ENCODE results near the gene GSDME.
"Not testable (repeated sequence)": the region's sequence is repeated elsewhere in the genome, so short reads cannot be mapped to it uniquely, and the experiment has no call there.

The GSDME gene

DNA sequence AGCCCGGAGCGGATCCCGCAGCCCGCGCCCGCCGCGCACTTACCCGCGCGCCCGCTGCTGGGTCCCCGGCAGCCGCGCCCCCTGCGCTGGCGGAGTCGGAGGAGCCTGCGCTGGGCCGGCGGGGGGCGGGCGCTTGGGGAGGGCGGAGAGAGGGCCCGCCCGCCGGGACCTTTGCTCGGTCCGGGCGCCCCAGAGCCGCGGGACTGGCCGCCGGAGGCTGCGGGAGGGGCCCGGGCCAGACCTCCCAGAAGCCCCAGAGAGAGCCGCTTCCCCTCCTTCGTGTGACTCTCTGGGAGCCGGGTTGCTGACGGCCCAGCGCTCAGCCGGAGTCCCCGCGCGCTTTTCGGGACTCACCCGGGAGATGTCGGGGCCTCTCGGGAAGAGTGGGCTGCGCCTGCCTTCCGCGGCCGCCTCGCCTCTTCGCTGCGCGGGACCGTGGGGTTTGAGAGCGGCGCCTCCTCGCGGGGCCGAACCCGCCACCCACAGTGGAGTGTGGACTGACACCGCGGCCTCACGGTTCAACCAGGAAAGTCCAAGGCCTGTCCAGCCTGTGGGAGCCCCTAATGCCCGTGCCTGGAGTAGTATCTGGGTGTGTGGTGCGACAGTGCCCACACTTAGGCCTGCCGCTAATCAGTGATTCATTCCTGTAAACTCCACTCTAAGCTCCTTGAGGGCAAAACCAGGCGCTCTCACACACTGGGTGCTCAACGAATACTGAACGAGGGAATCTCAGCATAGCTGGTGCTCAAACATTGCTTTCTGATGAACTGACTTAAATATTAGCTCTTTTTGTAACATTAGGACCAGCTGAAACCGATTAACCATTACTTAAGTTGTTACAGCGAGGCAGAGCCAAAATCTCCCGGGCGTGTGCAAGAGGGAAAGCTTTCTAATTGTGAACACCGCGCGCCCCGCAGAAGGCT, at the start of gene GSDME:
Gene GSDME, minus strand, starts transcription at position 112 of the 923 bp plus-strand sequence. CDS start 7,690 bp downstream, outside the sequence.
- DNase-seq = peak; percentile 26 to 90 (median 61)
- intact Hi-C loops (cut with DNase I) = loop anchor here (2.0 kb wide), 1 partner anchor 223 kb away; the partner anchor contains the start of gene OSBPL3

- no peak for DNase-seq
- intact Hi-C loops (cut with DNase I) = no loop called here
These were observed 45.0 kb upstream of the GSDME start for GRCh38 chr7:24802300-24802699.

- DNase-seq = no peak
- intact Hi-C loops (cut with DNase I) = no loop called here
These were observed 44.6 kb upstream of the GSDME start for GRCh38 chr7:24801883-24802282.

GRCh38 chr7:24800667-24801066, 43.4 kb upstream of the GSDME start:
- intact Hi-C loops (cut with DNase I) = no loop called here
- DNase-seq = no peak

DNA sequence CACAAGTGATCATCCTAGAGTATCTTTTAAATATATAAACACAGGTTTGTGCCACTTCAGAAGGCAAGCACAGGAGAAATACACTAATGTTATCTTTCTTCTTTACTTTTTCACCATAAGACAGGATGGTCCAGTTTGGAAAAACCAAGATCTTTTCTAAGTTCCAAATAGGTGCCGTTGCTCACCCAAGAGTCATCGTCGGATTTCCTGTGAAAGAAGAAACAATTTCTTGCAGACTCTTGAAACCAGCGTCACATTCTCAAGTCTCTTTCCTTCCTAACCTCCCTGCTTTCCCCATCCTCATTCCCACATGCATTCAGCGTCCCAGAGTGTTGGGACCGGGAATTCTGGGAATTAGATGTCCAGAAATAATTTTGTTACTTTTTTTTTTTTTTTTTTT, 42.8 kb upstream of the GSDME start:
- intact Hi-C loops (cut with DNase I) = no loop called here
- no peak for DNase-seq

DNA sequence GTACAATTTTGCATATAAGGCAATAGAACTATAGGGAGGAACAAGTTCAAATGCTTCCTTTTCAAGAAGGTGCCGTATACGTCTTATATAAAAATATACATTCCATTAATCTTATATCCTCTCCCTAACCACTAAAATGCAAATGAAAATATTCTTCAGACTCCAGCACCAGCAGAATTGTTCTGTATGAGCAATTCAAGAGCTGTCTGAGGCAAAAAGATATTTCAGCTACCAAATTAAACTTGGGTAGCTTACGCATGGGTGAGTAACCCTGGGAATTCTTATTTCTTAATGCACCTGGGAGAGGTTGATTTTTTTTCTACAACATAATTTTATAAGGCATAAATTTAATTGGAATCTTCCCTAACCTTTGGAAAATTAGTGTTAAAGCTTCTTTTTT, 42.2 kb upstream of the GSDME start:
- DNase-seq = no peak
- intact Hi-C loops (cut with DNase I) = no loop called here

DNA sequence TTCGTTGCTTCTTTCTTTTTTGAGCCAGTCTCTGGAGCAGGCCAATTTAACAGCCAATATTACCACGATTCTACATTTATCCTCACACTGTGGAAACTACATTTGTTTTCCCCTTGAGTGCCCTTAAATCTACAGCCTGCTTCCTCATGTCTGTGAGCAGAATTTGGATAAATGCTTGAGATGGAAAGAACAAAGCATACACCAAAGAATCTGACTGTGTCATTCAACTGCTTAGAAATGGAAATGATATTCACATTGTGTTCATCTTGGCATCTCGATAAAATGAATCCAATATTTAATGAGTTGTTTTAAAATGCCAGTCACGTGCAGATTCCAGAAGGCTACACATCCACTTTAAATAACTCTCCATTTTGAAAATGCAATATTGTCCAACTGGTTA, 41.0 kb upstream of the GSDME start:
- no peak for DNase-seq

DNA sequence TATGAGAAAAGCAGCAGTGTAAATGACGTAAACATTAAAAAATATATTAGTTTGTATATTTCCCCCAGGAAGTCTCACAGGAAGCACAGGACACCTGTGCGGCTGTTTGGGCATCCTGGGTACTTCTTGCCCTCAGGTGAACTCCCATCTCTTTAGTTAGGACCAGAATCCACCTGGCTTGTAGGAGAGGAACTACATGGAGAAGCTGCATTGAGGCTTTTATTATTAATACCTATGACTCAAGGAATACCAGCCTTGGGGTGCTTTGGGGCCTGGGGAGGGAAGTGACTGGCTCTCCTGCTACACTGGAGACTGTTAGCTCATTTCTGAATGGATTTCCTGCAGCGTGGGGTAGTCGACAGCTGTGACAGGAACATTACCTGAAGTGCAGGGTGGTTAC, 40.0 kb upstream of the GSDME start:
- DNase-seq = no peak
- intact Hi-C loops (cut with DNase I) = no loop called here

More for the DNA sequence above, 41.0 kb upstream of the GSDME start:
- intact Hi-C loops (cut with DNase I) = no loop called here

GRCh38 chr7:24795407-24795767, 38.1 kb upstream of the GSDME start:
- intact Hi-C loops (cut with DNase I) = no loop called here
- no peak for DNase-seq

- intact Hi-C loops (cut with DNase I); DNase-seq: not testable (repeated sequence)
These were observed 37.6 kb upstream of the GSDME start for GRCh38 chr7:24794751-24795406.

DNA sequence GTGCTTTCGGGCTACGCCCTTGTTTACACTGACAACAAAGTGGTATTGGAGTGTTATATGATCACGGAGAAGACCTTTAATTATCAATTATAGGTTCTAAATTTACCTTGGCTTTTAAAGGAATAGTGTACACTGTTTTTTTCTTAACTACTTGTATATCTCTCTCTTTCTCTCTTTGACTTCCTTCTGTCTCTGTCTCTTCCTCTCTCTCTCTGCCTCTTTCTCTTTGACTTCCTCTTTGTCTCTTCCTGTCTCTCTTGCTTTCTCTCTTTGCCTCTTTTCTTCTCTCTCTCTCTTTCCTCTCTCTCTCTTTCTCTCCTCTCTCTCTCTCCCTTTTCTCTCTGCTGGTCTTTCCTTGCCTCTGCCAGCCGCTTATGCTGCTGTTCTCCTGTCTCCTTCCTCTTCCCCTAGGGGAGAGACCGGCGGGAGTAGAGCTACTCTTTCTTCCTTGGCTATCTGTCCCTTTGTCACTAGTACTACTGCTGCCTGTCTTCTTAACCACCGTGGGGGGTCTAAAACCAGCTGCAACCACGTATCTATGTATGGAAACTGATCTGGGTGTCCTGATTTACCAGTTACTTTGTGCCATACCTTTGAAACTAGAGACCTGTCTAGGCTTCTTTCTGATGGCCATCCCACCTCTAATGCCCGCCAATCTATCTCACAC, 36.9 kb upstream of the GSDME start:
- intact Hi-C loops (cut with DNase I) = no loop called here

GRCh38 chr7:24788961-24789576, 31.8 kb upstream of the GSDME start:
- DNase-seq = no peak
- intact Hi-C loops (cut with DNase I) = no loop called here

More for the DNA sequence above, 36.9 kb upstream of the GSDME start:
- no peak for DNase-seq

DNA sequence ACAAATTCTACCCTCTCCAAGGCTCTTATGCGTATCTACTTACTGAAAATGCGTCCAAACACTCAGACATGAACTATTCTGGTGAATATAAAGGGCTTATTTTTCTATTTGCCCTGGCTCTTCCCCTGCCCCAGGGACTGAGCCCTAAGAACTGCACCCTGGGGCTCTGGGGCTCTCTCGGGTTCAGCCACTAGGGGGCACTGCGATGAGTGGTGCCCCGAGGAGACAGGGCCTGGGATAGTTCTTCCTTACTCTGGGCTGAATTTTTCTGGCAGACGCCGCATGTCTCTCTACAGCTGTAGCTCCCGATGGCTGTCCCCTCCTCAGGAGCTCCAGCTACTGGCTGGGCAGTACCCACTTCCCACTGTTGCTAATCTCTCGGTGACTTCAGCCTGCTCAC, 30.8 kb upstream of the GSDME start:
- intact Hi-C loops (cut with DNase I) = no loop called here
- DNase-seq = no peak

DNA sequence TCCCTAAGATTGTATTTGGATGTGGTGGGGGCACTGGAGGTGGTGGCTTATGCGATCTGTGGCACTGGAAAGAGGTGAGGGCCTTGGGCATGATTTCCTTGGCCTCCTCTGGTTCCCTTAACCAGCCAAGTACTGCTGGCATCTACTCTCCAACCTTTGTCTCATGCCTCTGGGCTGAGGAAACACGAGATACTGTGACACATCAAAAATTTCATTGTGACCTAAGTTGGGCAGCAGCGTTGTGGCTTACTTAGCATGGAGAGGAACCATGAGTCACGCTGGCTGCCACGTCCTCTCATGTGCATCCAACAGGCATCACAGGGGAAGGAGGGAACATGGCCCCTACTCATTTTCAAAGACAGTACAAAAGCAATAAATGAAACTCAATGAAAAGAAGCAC, 29.7 kb upstream of the GSDME start:
- peak in 1 of 10 donors; percentile 82 for DNase-seq
- intact Hi-C loops (cut with DNase I) = no loop called here

DNA sequence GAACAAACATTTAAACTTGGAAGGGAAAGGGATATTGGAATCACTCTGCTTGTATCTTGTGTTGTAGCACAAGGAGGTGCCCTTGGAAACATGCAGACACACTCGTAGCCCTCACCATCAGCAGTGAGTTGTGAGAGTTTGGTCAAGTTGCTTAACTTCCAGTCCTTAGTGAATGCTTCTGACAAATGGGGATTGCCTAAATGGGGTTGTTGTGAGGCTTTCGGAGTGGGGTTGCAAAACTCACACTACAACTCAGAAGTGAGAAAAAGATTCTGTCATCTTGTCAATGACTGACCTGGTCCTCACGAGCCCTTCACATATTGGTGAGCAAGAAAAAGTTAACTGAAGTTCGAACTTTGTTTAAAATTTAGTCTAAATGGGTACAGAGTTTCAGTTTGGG, 29.0 kb upstream of the GSDME start:
- DNase-seq = no peak
- intact Hi-C loops (cut with DNase I) = no loop called here

- intact Hi-C loops (cut with DNase I) = no loop called here
- no peak for DNase-seq
These were observed 27.0 kb upstream of the GSDME start for GRCh38 chr7:24784277-24784676.

DNA sequence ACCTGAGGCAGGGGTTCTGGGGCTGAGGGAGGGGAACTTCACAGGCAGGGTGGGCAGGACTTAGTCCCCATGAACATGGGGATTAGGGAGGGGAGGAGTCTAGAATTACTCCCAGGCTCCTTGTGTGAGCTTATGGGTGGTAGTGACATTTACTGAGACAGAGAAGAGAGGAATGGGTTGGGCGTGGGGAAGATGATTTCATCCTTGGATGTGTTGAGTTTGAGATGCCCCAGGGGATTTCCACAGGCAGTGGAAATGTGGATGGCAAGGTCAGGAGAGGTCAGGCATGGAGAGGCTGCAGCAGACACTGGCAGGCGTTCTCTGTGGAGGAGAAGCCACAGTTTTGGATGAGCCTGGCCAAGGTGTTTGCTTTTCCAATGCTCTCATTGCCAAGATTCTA, 26.4 kb upstream of the GSDME start:
- intact Hi-C loops (cut with DNase I) = no loop called here

GRCh38 chr7:24781106-24781505, 23.8 kb upstream of the GSDME start:
- DNase-seq = no peak
- intact Hi-C loops (cut with DNase I) = no loop called here

More for the DNA sequence above, 26.4 kb upstream of the GSDME start:
- DNase-seq = no peak

DNA sequence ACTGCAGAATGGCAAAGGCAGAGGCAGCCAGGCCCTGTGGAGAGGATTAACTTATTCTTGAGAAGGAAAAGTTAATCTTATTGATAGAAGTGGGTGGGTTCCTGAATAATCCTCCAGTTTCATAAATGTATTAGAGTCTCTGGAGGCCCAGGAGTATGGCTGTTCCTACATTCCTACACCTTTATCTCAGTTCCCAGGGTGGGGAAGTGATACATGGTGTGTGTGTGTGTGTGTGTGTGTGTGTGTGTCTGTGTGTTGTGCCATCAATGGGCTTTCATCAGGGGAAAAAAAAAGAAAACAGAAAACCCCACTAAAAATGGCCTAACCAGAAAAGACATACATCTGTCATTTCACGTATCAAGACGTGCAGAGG, 22.0 kb upstream of the GSDME start:
- intact Hi-C loops (cut with DNase I) = no loop called here
- DNase-seq = no peak

DNA sequence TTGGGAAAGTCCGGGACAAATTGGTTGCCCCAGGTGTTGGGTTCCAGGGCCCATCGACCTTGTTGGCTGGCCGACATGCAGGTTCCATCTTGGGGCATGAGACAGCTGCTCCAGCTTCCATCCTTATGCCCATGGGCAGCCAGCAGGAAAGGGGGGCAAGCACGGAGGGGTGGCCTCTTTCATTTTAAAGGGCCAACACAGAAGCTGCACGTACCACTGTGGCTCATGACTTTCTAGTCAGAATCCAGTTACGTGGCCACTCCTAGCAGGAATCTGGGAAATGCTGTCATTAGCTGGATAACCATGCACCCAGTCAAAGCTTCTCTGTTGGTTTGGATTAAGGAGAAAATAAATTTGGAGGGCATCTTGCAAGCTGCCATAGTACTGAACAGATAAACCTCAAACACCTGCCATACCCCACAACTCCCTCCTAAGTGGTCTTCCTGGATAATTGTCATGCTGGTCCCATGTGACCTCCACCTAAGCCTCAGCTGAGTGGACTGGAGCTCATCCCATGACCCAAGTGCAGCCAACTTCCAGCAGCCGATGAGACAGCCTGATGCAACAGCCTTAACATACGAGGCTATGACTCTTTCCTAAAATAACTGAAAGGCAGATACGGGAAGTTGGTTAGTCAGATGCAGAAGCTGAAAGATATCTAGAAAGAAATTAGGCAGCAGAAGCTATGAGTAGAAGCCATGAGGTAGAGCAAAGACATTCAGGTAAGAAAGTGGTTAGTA, 21.4 kb upstream of the GSDME start:
- DNase-seq = peak in 2 of 10 donors; percentile 16 to 31

More for the DNA sequence above, 21.4 kb upstream of the GSDME start:
- intact Hi-C loops (cut with DNase I) = no loop called here

Measured in posterior cingulate gyrus (tissue), 11 donors.